Measurements from ENCODE around the gene PITRM1.
A peak's percentile ranks its signal among the peaks of the same experiment; 100 is the strongest.

Gene PITRM1

GRCh38 chr10:3152566-3152935 is 20.0 kb downstream of the PITRM1 start:
- H3K27me3 Mint-ChIP-seq (ENCODE audit: low read depth, poor library complexity): peaks cover 3% of the 10 kb centered on the region
- peaks cover 74% of the 10 kb centered on the region for H3K36me3 Mint-ChIP-seq (ENCODE audit: low read depth)
- peak overlapping the region; percentile 91 for H3K27ac Mint-ChIP-seq
- no peaks in the 10 kb centered on the region for H3K9me3 Mint-ChIP-seq
- no peak for TF ChIP-seq CTCF (IDR thresholded peaks at IDR 0.05)
- no peak for DNase-seq
- no peak overlapping the region for H3K4me3 Mint-ChIP-seq
- peaks cover 50% of the 10 kb centered on the region for H3K4me1 Mint-ChIP-seq

- DNase-seq: no peak
- Mint-ChIP-seq H3K4me3 (no peak overlapping the region), H3K27ac (peak overlapping the region; percentile 91), H3K27me3 (ENCODE audit: low read depth, poor library complexity) (peaks cover 3% of the 10 kb centered on the region), H3K36me3 (ENCODE audit: low read depth) (peaks cover 73% of the 10 kb centered on the region), H3K9me3 (no peaks in the 10 kb centered on the region), H3K4me1 (peaks cover 50% of the 10 kb centered on the region)
- no peak for TF ChIP-seq CTCF (IDR thresholded peaks at IDR 0.05)
Observed at GRCh38 chr10:3151889-3152565, 20.6 kb downstream of the PITRM1 start.

GRCh38 chr10:3150961-3151360 is 21.6 kb downstream of the PITRM1 start:
- H3K27me3 Mint-ChIP-seq (ENCODE audit: low read depth, poor library complexity): peaks cover 3% of the 10 kb centered on the region
- H3K4me3 Mint-ChIP-seq: no peak overlapping the region
- peaks cover 72% of the 10 kb centered on the region for H3K36me3 Mint-ChIP-seq (ENCODE audit: low read depth)
- no peak for TF ChIP-seq CTCF (IDR thresholded peaks at IDR 0.05)
- H3K27ac Mint-ChIP-seq: peak overlapping the region; percentile 91
- H3K9me3 Mint-ChIP-seq: no peaks in the 10 kb centered on the region
- H3K4me1 Mint-ChIP-seq: peaks cover 50% of the 10 kb centered on the region
- no peak for DNase-seq

GRCh38 chr10:3150366-3150765 is 22.2 kb downstream of the PITRM1 start:
- Mint-ChIP-seq H3K4me1 (peaks cover 47% of the 10 kb centered on the region), H3K27ac (no peak overlapping the region), H3K36me3 (ENCODE audit: low read depth) (peaks cover 71% of the 10 kb centered on the region), H3K9me3 (no peaks in the 10 kb centered on the region), H3K4me3 (no peak overlapping the region), H3K27me3 (ENCODE audit: low read depth, poor library complexity) (peaks cover 3% of the 10 kb centered on the region)
- TF ChIP-seq CTCF (IDR thresholded peaks at IDR 0.05): no peak
- DNase-seq: no peak

- Mint-ChIP-seq H3K4me1 (peaks cover 42% of the 10 kb centered on the region), H3K36me3 (ENCODE audit: low read depth) (peaks cover 71% of the 10 kb centered on the region), H3K4me3 (no peak overlapping the region), H3K27me3 (ENCODE audit: low read depth, poor library complexity) (no peaks in the 10 kb centered on the region), H3K9me3 (no peaks in the 10 kb centered on the region), H3K27ac (no peak overlapping the region)
- DNase-seq: no peak
- TF ChIP-seq CTCF (IDR thresholded peaks at IDR 0.05): no peak
Observed at GRCh38 chr10:3149918-3150317, 22.7 kb downstream of the PITRM1 start.

GRCh38 chr10:3148994-3149393 is 23.6 kb downstream of the PITRM1 start:
- peaks cover 33% of the 10 kb centered on the region for H3K4me1 Mint-ChIP-seq
- no peaks in the 10 kb centered on the region for H3K9me3 Mint-ChIP-seq
- no peak for TF ChIP-seq CTCF (IDR thresholded peaks at IDR 0.05)
- H3K27ac Mint-ChIP-seq: no peak overlapping the region
- DNase-seq: no peak
- H3K4me3 Mint-ChIP-seq: no peak overlapping the region
- H3K27me3 Mint-ChIP-seq (ENCODE audit: low read depth, poor library complexity): no peaks in the 10 kb centered on the region
- H3K36me3 Mint-ChIP-seq (ENCODE audit: low read depth): peaks cover 71% of the 10 kb centered on the region

All from nephron progenitor cell (in vitro differentiated cells).